GM19324 (cell line): ENCODE data around the gene HNRNPL.

Experiments used
- ATAC-seq: cut with Tn5 transposase; IDR thresholded peaks from one replicate; pipeline ENCODE4 v1.9.1; 2021; ENCODE audit warnings: mild to moderate bottlenecking, moderate library complexity; ENCODE audit not compliant: unreplicated experiment, low FRiP score

The HNRNPL gene

GRCh38 chr19:38848299-38849146 is 1.3 kb downstream of the HNRNPL start:
- ATAC-seq: no peak

DNA sequence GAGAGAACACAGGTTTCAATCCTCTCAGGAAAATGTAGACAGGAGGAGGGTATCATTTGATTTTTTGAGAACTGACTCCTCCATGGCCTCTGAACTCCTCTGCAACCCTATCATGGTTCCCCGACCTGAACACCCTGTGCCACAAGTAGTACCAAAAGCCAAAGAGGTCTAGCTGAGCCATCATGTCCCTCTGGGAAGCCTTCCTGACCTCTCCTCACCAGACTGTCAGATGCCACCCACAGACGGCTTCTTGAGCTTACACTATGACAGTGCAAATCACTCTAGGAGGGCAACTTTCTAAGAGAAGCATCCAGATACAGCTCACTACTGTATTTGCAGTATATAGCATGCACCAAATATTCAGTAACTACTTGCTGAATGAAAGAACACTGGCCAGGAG is 3.7 kb downstream of the HNRNPL start:
- ATAC-seq: no peak

GRCh38 chr19:38845374-38846024 is 4.3 kb downstream of the HNRNPL start:
- no peak for ATAC-seq

GRCh38 chr19:38844093-38844686 is 5.6 kb downstream of the HNRNPL start:
- ATAC-seq: no peak

DNA sequence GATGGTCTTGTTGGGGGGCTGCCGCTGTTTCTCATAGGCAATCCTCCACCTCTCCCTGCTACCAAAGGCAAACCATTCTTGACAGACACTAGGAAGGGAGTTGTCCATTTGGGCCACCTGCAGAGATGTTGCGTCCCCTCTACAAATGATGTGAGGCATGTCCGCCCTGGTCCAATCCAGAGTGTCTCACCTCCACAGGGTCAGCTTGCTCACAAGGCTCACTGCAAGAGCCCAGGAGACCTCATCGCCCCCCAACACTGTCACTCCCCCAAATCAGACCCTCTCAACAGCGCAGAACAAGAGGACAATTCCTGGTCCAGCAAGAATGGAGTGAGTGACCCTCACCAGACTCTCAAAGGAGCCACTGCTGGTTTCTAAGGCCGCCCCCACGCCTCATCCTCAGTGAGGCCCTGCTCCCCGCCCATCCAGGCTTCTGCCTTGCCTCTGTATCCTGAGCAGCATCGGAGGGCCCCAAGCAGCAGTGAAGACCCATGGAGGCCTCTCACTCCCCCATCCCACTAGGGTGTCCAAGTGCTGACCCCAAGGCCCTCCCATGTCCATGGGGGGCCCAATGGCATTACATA is 6.5 kb downstream of the HNRNPL start:
- no peak for ATAC-seq

DNA sequence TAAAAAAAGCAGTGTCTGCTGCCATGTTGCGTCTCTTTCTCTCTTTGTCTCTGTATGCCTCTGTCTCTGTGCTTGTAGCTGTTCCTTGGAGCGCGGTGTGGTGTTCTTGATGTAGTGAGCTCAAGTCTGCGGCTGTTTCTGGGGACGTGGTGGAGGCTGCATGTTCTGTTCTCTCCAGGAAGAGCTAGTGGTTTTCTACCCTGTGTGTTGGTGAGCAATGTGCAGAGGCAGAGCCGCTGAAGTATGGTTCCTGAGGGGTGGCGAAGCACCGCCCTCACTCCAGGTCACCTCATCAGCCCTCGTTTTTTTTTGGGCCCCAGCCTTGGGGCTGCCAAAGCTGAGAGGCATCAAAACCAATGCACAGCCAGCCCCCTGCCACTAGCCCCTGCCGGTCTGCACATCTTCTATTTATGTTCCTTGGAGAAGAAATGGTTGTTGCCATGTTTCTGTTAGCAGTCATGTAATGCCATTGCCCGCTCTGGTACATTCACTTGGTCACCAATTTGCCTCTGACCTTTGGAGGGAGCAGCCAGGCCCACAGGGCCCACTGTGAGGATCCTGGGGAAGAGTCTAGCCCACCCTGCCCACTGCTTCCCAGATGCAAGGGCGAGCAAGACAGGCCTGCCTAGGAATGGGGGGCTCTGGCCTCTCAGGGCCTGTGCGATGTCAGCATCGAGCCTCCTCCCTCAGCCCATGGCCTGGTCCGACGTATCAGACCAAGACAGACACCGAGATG is 7.2 kb downstream of the HNRNPL start:
- no peak for ATAC-seq

DNA sequence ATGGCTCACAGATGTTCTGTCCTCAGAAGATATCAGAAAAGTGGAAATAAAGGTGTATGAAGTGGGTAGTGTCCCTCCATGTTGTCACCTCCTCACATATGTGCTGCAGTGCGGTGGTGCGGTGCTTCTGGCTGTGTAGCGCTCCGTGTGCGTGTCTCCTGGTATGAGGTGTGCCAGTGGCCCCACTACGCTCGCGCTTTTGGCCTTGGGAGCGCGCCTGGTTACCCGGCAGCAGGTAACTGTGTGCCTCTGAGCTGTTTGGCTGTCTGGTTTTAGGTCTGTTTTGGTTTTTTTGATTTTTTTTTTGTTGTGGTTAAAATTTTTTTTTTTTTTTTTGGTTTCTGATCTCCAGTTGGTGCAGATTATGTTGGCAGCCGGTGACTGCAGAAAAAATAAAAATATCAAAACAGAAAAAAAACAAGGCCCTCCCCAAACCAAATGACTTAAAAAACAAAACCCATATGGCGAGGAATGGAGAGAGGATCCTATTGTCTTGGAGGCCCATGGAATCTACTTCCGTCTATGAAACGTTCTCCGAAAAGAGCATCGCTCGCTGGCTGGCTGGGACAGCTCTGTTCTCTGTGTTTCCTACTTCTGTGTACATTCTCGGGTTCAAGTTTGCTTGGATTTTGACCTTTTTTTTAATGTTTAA is 7.9 kb downstream of the HNRNPL start:
- no peak for ATAC-seq

DNA sequence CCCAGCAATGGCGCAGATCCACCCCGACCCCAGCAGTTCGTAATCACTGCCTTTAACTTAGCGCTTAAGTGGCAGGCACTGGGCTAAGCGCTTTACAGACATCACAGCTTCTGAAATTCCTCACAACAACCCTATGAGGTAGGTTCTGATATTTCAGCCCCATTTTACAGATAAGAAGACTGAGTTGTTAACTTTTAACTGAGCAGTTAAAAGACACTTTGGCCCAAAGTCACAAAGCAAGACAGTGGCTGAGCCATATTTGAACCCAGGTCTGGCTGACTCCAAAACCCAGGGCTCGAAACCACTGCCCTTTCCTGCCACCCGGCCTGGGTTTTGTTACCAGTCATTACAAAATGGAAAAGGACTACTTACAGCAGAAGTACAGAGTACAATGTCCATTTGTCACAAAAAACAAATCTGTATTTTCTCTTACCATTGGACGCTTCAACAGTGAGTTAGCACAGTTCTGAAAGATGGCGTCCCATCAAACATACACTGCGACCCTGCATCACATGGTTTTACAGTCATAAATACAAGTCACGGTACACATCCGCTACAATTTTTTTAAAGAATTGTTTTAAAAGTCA is 8.5 kb downstream of the HNRNPL start:
- ATAC-seq: no peak

DNA sequence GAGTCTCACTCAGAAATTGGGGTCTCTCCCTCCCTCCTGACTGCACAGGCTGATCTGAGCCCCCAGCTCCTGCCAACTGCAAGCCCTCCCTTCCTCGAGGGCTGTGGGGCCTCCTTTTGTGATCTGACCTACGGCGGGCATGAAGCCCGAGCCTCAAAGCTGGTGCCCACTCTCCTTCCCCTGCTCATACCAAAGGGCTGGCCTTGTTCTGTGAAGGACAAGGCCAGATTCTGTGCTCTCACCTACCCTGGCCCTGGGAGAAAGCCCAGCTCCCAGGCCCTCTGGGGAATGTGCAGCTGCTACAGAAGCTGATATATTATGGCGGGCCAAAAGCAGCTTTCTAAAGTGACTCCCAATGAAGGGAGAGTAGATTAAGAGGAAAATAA is 9.2 kb downstream of the HNRNPL start:
- ATAC-seq: no peak

- ATAC-seq: no peak
Observed at GRCh38 chr19:38839816-38840582, 9.8 kb downstream of the HNRNPL start.

- no peak for ATAC-seq
Observed at GRCh38 chr19:38838986-38839761, 10.6 kb downstream of the HNRNPL start.

DNA sequence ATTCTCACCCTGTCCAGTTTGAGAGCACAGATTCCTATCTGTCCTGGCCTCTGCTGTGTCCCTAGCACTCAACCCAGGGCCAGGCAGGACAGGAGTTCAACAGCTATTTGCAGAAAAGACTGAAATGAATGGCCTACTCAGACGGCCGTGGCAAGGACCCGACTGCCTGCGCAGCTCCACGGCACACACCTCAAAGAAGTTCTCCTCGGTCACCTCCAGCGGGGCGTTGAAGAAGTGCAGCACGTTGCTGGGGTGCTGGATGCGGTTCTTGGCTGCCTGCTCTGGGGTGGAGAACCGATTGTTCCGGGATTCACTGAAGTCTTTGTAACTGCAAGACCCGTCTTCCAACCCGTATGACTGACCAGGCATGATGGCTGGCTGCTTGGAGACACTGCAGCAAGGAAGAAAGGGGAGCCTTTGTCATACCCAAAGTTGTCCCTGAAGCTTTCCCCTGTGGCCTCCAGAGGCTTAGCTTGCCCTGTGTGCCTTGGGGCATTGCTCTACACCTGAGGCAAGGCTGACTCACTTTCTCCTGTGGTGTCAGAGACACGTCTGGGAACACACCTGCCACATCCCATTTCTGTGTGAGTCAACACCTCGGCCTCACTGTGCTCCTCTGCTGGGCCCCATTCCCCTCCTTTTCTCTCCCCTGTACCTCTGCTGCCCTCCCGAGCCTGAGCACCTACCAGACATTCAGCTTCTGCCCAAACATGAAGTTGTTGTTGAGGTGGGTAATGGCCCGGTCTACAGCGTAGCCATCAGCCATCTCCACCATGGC is 11.4 kb downstream of the HNRNPL start:
- no peak for ATAC-seq

GRCh38 chr19:38837656-38838121 is 12.1 kb downstream of the HNRNPL start:
- no peak for ATAC-seq

GRCh38 chr19:38836983-38837626 is 12.7 kb downstream of the HNRNPL start:
- ATAC-seq: no peak

GRCh38 chr19:38836159-38836982 is 13.4 kb downstream of the HNRNPL start:
- no peak for ATAC-seq

- ATAC-seq: no peak
Observed at GRCh38 chr19:38834590-38834989, 15.2 kb downstream of the HNRNPL start.
